HG03469 (cell line): Measurements from ENCODE around the gene EMP2.
"Not testable (repeated sequence)": the region's sequence is repeated elsewhere in the genome, so short reads cannot be mapped to it uniquely, and the experiment has no call there.

ENCODE experiments used
- ATAC-seq: cut with Tn5 transposase; IDR thresholded peaks from one replicate; pipeline ENCODE4 v1.9.1; 2021; ENCODE audit warnings: mild to moderate bottlenecking, moderate library complexity, moderate number of reproducible peaks; ENCODE audit not compliant: unreplicated experiment

EMP2 gene

GRCh38 chr16:10578474-10579316 is 1.7 kb downstream of the EMP2 start:
- no peak for ATAC-seq

- no peak for ATAC-seq
Measured at GRCh38 chr16:10577305-10578202, 2.8 kb downstream of the EMP2 start.

- no peak for ATAC-seq
Measured at GRCh38 chr16:10576390-10577304, 3.8 kb downstream of the EMP2 start.

GRCh38 chr16:10575506-10576130 is 4.8 kb downstream of the EMP2 start:
- no peak for ATAC-seq

GRCh38 chr16:10572611-10573010 is 7.8 kb downstream of the EMP2 start:
- no peak for ATAC-seq

GRCh38 chr16:10571354-10571753 is 9.0 kb downstream of the EMP2 start:
- no peak for ATAC-seq

- ATAC-seq: no peak
Measured at GRCh38 chr16:10569621-10570020, 10.8 kb downstream of the EMP2 start.

GRCh38 chr16:10566613-10567012 is 13.8 kb downstream of the EMP2 start:
- no peak for ATAC-seq

GRCh38 chr16:10565167-10565566 is 15.2 kb downstream of the EMP2 start:
- no peak for ATAC-seq

GRCh38 chr16:10564591-10564990 is 15.8 kb downstream of the EMP2 start:
- ATAC-seq: no peak

GRCh38 chr16:10562361-10562899 is 18.0 kb downstream of the EMP2 start:
- ATAC-seq: no peak

GRCh38 chr16:10561425-10561824 is 19.0 kb downstream of the EMP2 start:
- ATAC-seq: no peak

GRCh38 chr16:10561001-10561400 is 19.4 kb downstream of the EMP2 start:
- ATAC-seq: no peak

- ATAC-seq: not testable (repeated sequence)
Measured at GRCh38 chr16:10559792-10560191, 20.6 kb downstream of the EMP2 start.

- ATAC-seq: no peak
Measured at GRCh38 chr16:10558746-10559641, 21.4 kb downstream of the EMP2 start.

GRCh38 chr16:10558305-10558704 is 22.1 kb downstream of the EMP2 start:
- ATAC-seq: no peak

GRCh38 chr16:10557750-10558149 is 22.6 kb downstream of the EMP2 start:
- ATAC-seq: no peak

- no peak for ATAC-seq
Measured at GRCh38 chr16:10556236-10556635, 24.2 kb downstream of the EMP2 start.

GRCh38 chr16:10554569-10554968 is 25.8 kb downstream of the EMP2 start:
- ATAC-seq: no peak
